Skeletal muscle tissue (tissue), 4 donors: ENCODE results near the gene FOXJ3. TPM values are rescaled to one million over a fixed set of nuclear protein-coding genes. Genes with fewer than 3 reads are reported as not detected.

Experiments
- H3K27ac ChIP-seq: one replicate; pipeline ENCODE4 v1.7.0; 2013; ENCODE audit warnings: mild to moderate bottlenecking, low read depth, low read length, inconsistent platforms
- H3K27me3 ChIP-seq, 3 donors: one replicate each; pipeline ENCODE4 v1.7.0; 2013; ENCODE audit warnings: low read length in 3 of 3; ENCODE audit not compliant: control insufficient read depth in 3 of 3, insufficient read depth in 3 of 3
- H3K36me3 ChIP-seq, 3 donors: one replicate each; pipeline ENCODE4 v1.7.0; 2013; ENCODE audit warnings: low read length in 3 of 3; ENCODE audit not compliant: control insufficient read depth in 3 of 3, insufficient read depth in 3 of 3
- H3K4me1 ChIP-seq, 3 donors: one replicate each; pipeline ENCODE4 v1.7.0; 2013; ENCODE audit warnings: low read length in 3 of 3, mild to moderate bottlenecking in 3 of 3; ENCODE audit not compliant: control insufficient read depth in 3 of 3, insufficient read depth in 3 of 3
- H3K4me3 ChIP-seq, 3 donors: one replicate each; pipeline ENCODE4 v1.7.0; 2013; ENCODE audit warnings: low read length in 3 of 3
- H3K9ac ChIP-seq, 3 donors: one replicate each; pipeline ENCODE4 v1.7.0; 2013; ENCODE audit warnings: low read length in 3 of 3, mild to moderate bottlenecking in 3 of 3, moderate library complexity in 2 of 3, low read depth in 1 of 3
- H3K9me3 ChIP-seq, 3 donors: one replicate each; pipeline ENCODE4 v1.7.0; 2013; ENCODE audit warnings: low read length in 3 of 3; ENCODE audit not compliant: control insufficient read depth in 3 of 3
- total RNA-seq: library from RNA; depleted of rRNA; stranded (reverse); fragments of >200 nt; gene quantifications from one replicate; pipeline ENCODE4 v1.2.3, GENCODE V29; 2014
- donor health status: Osteomylitis.

Gene FOXJ3
- total RNA-seq, 1 donor from 2014 or later: 65.2 TPM

DNA sequence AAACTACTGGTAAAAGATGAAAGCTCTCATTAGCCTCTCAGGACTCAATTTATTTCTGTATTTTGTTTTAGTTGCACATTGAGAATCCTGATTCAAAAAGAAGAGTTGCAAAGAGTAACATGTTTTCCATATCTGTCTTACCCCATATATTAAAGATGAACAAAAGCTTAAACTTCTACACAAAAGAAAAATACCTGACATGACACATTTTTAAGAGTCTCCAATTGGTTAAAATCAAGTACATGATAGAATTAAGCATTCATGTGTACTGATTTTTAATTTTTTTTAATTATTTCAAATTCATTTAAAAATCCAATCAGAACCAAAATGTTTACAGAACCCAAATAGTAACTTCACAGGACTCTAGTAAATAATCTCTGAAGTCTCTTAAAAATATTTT, 72.0 kb downstream of the FOXJ3 start:
- no peak overlapping the region for H3K9ac ChIP-seq
- H3K36me3 ChIP-seq: peaks cover 0 to 8% (median 0%) of the 10 kb centered on the region in 3 donors
- H3K27me3 ChIP-seq: no peaks in the 10 kb centered on the region
- H3K4me3 ChIP-seq: no peak overlapping the region
- peaks cover 19 to 30% (median 20%) of the 10 kb centered on the region in 3 donors for H3K4me1 ChIP-seq
- no peak overlapping the region for H3K27ac ChIP-seq
- H3K9me3 ChIP-seq: no peaks in the 10 kb centered on the region

DNA sequence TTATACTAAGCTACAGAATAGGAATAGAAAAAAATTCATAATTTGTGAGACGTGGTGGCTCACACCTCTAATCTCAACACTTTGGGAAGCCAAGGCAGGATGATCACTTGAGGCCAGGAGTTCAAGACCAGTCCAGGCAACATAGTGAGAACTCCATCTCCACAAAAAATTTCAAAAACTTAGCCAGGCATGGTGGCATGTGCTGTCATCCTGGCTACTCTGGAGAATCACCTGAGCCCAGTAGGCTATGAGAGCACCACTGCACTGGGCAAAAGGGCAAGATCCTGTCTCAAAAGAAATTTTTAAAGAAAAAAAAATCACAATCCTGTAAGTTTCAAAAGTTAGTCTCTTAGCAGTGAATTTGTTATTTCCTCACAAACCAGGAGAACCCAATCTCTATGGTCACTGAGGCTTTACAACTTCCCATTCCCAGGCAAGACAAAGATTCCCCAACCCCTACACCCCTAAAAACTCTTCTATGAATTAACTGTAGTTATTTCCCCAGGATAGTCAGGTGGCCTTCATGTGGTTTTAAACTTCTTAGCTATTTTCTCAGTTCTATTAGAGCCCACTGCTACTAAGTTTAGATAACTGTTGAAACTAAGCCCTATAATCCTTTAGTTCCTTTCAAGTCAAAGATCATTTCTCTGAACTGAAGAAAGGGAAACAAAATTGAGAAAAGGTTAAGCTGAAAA, 74.5 kb downstream of the FOXJ3 start:
- no peaks in the 10 kb centered on the region for H3K9me3 ChIP-seq
- H3K36me3 ChIP-seq: peaks cover 0 to 8% (median 0%) of the 10 kb centered on the region in 3 donors
- H3K4me1 ChIP-seq: peaks cover 12 to 24% (median 14%) of the 10 kb centered on the region in 3 donors
- H3K4me3 ChIP-seq: no peak overlapping the region
- H3K27me3 ChIP-seq: no peaks in the 10 kb centered on the region
- no peak overlapping the region for H3K9ac ChIP-seq
- H3K27ac ChIP-seq: no peak overlapping the region

DNA sequence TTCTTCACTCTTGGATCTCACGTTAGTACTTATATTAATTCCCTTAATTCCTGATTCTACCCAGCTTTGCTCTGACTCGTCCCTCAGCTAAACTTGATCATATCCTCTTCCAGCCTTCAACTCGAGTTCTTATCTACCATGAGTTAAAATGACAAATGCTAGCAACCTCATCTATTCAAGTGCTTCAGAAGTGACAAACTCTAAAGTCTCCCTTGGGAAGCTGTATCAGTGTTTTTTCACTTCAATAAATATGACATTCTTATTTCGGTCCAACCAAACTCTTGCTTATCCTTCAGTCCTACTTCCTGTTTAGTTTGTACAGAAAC, 75.3 kb downstream of the FOXJ3 start:
- no peaks in the 10 kb centered on the region for H3K27me3 ChIP-seq
- H3K4me1 ChIP-seq: peaks cover 12 to 24% (median 14%) of the 10 kb centered on the region in 3 donors
- H3K9ac ChIP-seq: no peak overlapping the region
- peaks cover 0 to 7% (median 0%) of the 10 kb centered on the region in 3 donors for H3K36me3 ChIP-seq
- H3K4me3 ChIP-seq: no peak overlapping the region
- H3K9me3 ChIP-seq: no peaks in the 10 kb centered on the region
- peak overlapping the region; percentile 3 for H3K27ac ChIP-seq

DNA sequence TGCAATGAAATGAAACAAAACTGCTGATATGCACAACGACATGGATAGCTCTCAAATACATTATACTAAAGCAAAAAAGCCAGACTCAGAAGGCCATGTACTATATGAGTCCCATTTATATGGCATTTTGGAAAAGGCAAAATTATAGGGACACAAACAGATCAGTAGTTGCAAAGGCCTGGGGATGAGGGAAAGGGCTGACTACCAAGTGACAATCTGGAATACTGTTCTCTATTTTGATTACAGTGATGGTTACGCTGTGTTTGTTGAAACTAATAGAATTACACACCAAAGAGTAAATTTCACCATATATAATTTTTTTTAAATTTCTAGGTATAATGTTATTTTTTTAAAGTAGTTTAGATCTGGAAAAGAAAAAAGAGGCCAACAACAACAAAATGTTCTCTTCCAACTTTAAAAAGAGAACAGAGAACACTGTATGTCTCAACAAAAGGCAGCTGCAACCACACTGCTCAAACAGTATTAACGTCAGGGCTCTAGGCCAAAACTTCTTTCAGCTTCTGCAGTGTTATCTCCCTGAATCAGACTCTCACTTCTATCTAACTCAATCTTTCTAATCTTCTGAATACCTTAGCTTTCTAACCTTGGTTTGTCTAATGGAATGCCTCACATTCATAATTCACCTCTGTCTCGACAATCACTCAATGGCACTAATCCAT, 75.8 kb downstream of the FOXJ3 start:
- Histone ChIP-seq H3K27ac (peak overlapping the region; percentile 3), H3K4me1 (peaks cover 12 to 24% (median 14%) of the 10 kb centered on the region in 3 donors), H3K9me3 (no peaks in the 10 kb centered on the region), H3K27me3 (no peaks in the 10 kb centered on the region), H3K4me3 (no peak overlapping the region), H3K36me3 (peaks cover 0 to 2% (median 0%) of the 10 kb centered on the region in 3 donors), H3K9ac (no peak overlapping the region)

DNA sequence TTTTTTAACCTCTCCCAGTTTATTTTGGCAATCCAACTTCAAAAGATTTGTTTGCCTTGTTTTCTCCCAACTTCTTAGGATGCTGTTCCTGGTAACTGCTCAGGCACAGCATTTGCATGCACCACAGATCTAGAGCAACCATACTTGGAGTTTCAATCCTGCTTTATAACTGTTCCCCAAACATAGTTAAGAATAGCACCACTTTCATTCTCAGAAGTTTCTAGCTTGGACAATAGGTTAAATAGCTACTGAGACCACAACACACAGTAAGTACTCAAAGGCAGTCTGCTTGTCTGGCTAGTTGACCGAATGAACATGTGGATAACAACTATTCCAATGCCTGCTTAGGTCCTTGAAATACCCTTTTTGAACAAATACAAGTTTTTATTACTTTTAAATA, 76.8 kb downstream of the FOXJ3 start:
- no peaks in the 10 kb centered on the region for H3K9me3 ChIP-seq
- no peak overlapping the region for H3K9ac ChIP-seq
- no peaks in the 10 kb centered on the region for H3K27me3 ChIP-seq
- H3K4me1 ChIP-seq: peaks cover 12 to 24% (median 14%) of the 10 kb centered on the region in 3 donors
- no peak overlapping the region for H3K27ac ChIP-seq
- H3K4me3 ChIP-seq: no peak overlapping the region
- H3K36me3 ChIP-seq: no peaks in the 10 kb centered on the region

DNA sequence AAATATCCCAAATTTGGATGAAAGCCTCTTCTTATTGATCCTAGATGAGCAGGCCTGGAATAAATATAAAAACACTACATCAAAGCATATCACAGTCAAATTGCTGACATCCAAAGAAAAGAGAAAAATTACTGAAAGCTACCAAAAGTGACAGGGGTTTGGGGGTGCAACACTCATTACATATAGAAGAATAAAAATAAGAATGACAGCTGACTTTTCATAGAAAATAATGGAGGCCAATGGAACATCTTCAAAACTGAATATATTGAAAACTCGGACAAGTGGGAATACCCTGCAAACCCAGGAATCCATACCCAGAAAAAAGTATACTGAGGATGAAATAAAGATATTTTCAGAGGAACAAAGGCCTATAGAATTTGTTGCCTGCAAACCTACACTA, 84.0 kb downstream of the FOXJ3 start:
- H3K9ac ChIP-seq: no peak overlapping the region
- no peaks in the 10 kb centered on the region for H3K27me3 ChIP-seq
- no peak overlapping the region for H3K4me3 ChIP-seq
- no peaks in the 10 kb centered on the region for H3K36me3 ChIP-seq
- H3K4me1 ChIP-seq: no peaks in the 10 kb centered on the region
- H3K27ac ChIP-seq: no peak overlapping the region
- H3K9me3 ChIP-seq: no peaks in the 10 kb centered on the region

DNA sequence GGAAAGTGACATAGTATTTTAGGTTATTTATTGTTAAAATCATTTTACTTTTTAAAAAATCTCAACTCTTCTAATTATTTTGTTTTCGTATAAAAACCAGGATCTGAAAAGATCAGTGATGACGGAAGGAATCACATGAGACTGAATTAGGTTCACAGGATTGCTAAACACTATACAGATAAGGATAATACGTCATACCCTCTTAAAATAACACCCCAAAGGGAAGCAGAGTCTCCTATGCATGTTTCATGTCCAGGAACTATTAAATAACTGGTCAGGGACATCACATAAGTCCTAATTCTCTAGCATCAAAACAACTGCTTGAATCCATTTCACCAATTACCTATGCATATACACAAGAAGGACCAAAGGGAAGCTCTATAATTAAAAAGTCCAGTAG, 84.9 kb downstream of the FOXJ3 start:
- Histone ChIP-seq H3K36me3 (no peaks in the 10 kb centered on the region), H3K27me3 (no peaks in the 10 kb centered on the region), H3K9ac (no peak overlapping the region)

DNA sequence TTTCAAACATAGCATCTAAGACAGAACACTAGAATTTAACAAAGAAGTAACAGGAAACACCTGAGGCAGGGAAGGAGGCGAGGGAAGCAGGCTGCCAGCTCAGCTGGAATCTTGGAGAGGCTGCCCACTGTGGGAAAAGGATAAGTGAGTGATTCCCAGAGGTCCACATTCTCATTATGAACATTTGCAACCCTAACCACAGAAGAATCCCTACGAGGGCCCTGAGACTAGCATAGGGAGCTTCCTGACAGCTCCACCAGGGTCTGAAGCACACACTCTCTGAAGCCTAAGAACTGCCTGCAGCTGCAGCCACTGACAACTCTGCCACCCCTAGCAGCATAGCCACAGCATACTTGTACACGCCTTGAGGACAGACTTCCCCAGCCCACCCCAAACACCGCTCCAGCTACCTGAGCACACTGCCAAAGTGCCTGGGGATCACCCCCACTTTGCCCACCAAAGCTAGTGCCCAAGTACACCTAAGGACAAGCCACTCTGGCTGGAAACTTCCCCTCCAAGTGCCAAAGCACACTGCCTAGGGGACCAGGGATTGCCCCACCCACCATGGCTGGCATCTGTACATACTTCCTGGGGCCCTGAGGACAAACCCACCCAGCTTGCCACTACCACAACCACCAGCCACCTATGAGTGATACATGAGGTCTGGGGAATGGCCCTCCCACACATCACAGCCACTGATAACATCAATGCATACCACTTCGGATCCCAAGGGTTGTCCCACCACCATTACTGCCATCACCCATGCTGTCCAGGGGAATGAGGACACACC, 93.9 kb downstream of the FOXJ3 start:
- peaks cover 10 to 11% (median 11%) of the 10 kb centered on the region in 3 donors for H3K4me1 ChIP-seq
- H3K9ac ChIP-seq: no peak overlapping the region
- H3K27ac ChIP-seq: no peak overlapping the region
- H3K27me3 ChIP-seq: no peaks in the 10 kb centered on the region
- no peaks in the 10 kb centered on the region for H3K36me3 ChIP-seq
- H3K9me3 ChIP-seq: no peaks in the 10 kb centered on the region
- H3K4me3 ChIP-seq: no peak overlapping the region

More for the DNA sequence above, 84.9 kb downstream of the FOXJ3 start:
- Histone ChIP-seq H3K27ac (no peak overlapping the region), H3K4me1 (no peaks in the 10 kb centered on the region), H3K9me3 (no peaks in the 10 kb centered on the region), H3K4me3 (no peak overlapping the region)

DNA sequence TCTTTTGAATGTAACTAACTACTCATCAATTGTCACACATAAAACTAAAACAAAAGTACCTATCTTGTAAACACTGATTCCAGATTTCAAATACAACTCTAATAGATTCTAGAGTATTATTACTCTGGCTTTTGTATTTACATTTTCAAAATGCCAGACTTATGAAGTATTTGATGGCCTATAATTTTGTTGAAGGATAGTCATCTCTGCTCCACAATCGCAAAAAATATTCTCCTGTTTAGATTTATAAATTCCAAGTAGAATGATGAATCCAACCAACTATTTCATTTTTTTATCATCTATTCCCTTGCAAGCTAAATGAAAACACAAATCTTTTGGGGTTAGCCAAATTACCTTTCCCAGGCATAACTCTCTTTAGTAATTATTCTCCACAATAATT, 95.5 kb downstream of the FOXJ3 start:
- H3K4me3 ChIP-seq: no peak overlapping the region
- peaks cover 10 to 11% (median 11%) of the 10 kb centered on the region in 3 donors for H3K4me1 ChIP-seq
- no peaks in the 10 kb centered on the region for H3K9me3 ChIP-seq
- H3K36me3 ChIP-seq: no peaks in the 10 kb centered on the region
- H3K27me3 ChIP-seq: no peaks in the 10 kb centered on the region
- H3K9ac ChIP-seq: no peak overlapping the region
- H3K27ac ChIP-seq: no peak overlapping the region

DNA sequence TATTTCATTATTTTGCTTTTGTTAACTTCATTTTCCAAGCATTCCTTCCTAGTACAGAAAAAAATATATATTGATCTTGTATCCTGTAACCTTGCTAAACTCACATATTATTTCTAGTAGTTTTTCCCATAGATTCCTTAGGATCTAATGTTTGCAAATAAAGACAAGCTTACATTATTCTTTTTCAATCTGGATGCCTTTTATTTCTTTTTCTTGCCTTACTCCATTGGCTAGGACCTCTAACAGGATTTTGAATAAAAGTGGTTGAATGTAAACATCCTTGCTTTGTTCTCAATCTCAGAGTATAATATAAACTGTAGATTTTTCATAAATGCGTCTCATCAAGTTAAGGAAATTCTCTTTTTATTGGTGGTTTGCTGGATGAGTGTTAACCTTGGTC, 96.0 kb downstream of the FOXJ3 start:
- Histone ChIP-seq H3K27me3 (no peaks in the 10 kb centered on the region), H3K4me3 (no peak overlapping the region), H3K27ac (no peak overlapping the region), H3K9ac (no peak overlapping the region), H3K36me3 (no peaks in the 10 kb centered on the region), H3K9me3 (no peaks in the 10 kb centered on the region), H3K4me1 (peaks cover 10 to 11% (median 11%) of the 10 kb centered on the region in 3 donors)
